Right forelimb (tissue), 1 donor: ENCODE measurements around the gene TM7SF2.
A peak's percentile ranks its signal among the peaks of the same experiment; 100 is the strongest.

ENCODE experiments used
- DNase-seq: peaks from one replicate; pipeline ENCODE4 v3.0.0-alpha.2; 2018

The TM7SF2 gene

DNA sequence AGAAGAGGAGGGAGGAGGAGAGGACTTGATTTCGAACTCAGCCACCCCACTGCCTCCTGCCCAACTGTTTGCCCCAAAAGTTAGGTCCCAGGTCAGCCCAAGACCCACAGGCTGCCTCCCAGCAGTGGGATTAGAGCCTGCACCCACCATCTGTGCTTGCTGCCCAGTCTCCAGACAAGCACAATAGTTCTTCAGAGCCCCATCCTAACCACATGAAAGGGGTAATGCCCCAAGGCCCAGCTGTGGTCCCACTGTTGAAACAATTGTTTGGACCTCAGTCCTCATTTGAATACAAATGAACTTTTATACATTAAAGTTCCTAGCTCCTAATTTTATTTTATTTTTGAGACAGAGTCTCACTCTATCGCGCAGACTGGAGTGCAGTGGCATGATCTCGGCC, 21.0 kb upstream of the TM7SF2 start:
- no peak for DNase-seq

DNA sequence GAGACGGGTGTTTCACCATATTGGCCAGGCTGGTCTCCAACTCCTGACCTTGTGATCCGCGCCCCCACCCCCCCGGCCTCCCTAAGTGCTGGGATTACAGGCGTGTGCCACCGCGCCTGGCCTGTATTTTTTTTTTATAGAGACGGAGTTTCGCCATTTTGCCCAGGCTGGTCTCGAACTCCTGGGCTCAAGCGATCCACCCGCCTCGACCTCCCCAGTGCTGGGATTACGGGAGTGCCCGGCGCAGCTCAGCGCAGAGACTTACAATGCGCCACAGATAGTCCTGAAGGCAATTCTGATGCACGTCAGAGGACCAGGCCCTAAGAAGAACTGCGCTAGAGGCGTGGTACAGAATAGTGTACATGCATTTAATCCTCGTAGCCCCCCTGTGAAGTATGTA, 16.2 kb upstream of the TM7SF2 start:
- DNase-seq, result no peak

GRCh38 chr11:65095974-65096806, 15.5 kb upstream of the TM7SF2 start, which contains the start of gene VPS51:
TSS of gene VPS51 (plus strand) at chr11:65096214. CDS start at chr11:65096251, 37 bp downstream.
- DNase-seq, result peak; percentile 89

DNA sequence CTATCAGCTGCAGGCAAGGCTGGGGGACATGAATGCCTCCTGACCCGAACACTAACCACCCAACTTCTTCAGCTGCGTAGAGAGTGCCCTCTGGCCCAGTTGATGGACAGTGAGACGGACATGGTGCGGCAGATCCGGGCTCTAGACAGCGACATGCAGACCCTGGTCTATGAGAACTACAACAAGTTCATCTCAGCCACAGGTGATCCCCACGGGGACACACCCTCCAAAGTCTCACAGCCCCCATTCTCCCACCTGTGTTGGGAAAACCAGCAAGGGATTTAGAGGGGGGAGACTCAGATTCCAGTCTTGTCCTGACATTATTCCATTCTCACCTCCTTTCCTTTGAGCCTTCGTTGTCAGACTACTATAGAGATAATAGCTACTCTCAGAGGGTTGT, 14.7 kb upstream of the TM7SF2 start:
- DNase-seq, result no peak

DNA sequence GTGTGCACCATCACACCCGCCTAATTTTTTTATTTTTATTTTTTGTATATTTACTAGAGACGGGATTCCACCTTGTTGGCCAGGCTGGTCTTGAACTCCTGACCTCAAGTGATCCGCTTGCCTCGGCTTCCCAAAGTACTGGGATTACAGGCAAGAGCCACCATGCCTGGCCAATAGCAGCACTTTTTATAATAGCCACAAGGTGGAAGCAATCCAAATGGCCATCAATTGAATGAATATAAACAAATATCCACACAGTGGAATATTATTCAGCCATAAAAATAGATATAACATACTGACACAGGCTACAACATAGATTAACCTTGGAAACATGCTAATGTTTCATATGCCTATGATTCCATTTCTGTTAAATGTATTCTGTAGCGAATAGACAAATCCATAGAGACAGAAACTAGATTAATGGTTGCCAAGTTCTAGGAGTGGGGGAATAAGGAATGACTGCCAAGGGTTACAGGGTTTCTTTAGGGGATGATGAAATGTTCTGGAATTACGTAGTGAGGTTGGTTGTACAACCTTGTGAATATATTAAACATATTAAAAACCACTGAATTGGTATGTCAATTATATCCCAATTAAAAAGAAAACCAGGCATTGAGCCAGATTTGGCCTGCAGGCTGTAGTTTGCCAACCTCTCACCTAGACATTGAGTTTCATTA, 10.9 kb upstream of the TM7SF2 start:
- DNase-seq, result no peak

GRCh38 chr11:65102142-65103095, 9.3 kb upstream of the TM7SF2 start:
- DNase-seq, result no peak

- DNase-seq, result no peak
Measured at GRCh38 chr11:65103476-65103875, 8.2 kb upstream of the TM7SF2 start.

DNA sequence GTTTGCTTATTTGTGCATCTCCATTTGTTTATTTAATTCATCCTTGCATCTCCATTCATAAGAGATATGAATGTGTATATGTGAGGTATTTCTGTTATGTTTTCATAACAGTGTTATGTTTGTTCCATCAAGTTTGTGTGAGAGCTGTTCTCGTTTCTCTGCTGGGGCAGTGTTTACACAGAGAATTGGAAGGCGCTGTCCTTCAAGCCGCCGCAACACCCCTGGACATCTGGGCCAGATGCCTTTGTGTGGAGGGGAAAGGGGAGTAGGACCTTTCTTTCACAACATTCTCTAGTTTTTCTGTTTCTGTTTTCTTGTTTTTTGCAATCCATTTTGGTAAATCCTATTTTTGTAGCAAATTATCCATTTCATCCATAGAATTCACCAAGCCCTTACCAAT, 7.0 kb upstream of the TM7SF2 start:
- no peak for DNase-seq

GRCh38 chr11:65107078-65107477, 4.6 kb upstream of the TM7SF2 start:
- no peak for DNase-seq

- DNase-seq, result no peak
Measured at GRCh38 chr11:65107751-65108468, 3.8 kb upstream of the TM7SF2 start.

GRCh38 chr11:65108469-65109123, 3.1 kb upstream of the TM7SF2 start:
- no peak for DNase-seq

- DNase-seq, result no peak
Measured at GRCh38 chr11:65109231-65110198, 2.2 kb upstream of the TM7SF2 start.

DNA sequence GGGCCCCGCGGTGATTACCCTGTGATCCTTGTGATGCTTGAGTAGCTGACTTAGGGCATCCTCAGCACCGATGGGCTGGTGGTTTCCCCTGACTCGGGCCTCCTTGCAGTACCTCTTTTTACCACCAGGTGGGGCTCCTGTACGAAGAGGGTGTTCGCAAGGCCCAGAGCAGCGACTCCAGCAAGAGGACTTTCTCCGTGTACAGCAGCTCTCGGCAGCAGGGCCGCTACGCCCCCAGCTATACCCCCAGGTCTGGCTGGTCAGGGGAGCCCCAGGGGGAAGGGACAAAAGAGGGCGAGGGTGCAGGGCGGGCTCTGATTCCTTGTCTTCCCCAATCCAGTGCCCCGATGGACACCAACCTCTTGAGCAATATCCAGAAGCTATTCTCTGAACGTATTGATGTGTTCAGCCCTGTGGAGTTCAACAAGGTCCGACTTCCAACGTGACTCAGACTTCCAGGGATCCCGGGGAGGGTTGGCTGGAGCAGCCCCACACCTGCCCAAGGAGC, 1.3 kb upstream of the TM7SF2 start:
- peak; percentile 93 for DNase-seq

GRCh38 chr11:65111159-65111743, 421 bp upstream of the TM7SF2 start:
- DNase-seq, result no peak

DNA sequence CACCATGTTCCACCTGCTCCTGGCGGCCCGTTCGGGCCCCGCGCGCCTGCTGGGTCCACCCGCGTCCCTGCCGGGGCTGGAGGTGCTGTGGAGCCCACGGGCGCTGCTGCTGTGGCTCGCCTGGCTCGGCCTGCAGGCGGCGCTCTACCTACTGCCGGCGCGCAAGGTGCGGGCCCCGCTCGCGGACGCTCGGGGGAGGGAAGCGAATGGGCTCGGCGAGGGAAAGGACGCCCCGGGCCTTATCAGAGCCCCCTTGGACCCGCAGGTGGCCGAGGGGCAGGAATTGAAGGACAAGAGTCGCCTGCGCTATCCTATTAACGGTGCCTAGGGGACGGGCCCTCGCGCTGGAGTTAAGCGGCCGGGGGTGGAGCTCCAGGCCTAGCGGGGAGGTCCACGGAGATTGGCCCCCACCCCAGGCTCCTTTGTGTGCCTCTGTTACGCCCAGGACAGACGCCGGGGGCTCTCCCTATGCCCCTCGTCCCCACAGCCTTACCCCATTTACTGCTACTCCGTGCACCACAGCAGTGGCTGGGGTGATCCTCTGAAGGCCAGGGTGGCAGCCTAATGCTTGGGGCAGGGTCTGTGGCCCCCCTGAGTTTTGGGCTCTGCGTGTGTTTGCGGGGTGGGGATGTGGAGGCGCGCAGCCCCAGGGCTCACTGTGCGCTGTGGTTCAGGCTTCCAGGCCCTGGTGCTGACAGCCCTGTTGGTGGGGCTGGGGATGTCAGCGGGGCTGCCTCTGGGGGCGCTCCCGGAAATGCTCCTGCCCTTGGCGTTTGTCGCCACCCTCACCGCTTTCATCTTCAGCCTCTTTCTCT, 1.1 kb downstream of the TM7SF2 start:
- no peak for DNase-seq

DNA sequence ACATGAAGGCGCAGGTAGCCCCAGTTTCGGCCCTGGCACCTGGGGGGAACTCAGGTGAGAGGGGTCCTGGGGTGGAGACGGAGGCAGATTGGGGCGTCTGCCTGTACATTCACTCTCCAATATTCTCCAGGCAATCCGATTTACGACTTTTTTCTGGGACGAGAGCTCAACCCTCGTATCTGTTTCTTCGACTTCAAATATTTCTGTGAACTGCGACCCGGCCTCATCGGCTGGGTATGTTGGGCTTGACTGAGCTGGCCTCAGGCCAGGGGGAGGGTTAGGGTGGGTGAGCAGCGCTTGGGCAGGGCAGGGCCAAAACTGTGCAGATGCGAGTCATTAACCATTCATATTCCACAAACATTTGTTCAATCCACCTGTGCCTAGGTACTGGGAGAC, 1.7 kb downstream of the TM7SF2 start:
- DNase-seq, result no peak

- DNase-seq, result no peak
Measured at GRCh38 chr11:65113839-65114238, 2.2 kb downstream of the TM7SF2 start.

DNA sequence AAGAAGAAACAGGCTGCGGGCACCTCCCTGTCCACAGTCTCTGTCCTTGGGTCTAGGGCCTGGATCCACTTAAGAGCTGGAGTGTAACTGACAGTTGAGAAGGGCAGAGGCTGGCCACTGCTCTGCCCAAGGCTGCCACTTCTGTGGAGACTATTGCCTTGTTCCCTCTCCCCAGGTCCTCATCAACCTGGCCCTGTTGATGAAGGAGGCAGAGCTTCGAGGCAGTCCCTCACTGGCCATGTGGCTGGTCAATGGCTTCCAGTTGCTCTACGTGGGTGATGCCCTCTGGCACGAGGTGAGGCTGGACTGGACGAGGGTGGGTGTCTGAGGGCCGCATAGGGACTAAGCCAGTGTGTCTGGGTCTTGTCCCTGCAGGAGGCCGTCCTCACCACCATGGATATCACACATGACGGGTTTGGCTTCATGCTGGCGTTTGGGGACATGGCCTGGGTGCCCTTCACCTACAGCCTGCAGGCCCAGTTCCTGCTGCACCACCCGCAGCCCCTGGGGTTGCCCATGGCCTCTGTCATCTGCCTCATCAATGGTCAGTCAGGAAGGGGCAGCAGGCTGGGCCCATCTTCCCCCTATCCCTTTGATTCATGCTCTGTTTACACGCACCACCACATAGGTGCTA, 3.0 kb downstream of the TM7SF2 start:
- DNase-seq, result no peak
